ENCODE results near the gene ZNF302.
A peak's percentile ranks its signal among the peaks of the same experiment; 100 is the strongest.
"Not testable (repeated sequence)": the region's sequence is repeated elsewhere in the genome, so short reads cannot be mapped to it uniquely, and the experiment has no call there.

ZNF302 gene

DNA sequence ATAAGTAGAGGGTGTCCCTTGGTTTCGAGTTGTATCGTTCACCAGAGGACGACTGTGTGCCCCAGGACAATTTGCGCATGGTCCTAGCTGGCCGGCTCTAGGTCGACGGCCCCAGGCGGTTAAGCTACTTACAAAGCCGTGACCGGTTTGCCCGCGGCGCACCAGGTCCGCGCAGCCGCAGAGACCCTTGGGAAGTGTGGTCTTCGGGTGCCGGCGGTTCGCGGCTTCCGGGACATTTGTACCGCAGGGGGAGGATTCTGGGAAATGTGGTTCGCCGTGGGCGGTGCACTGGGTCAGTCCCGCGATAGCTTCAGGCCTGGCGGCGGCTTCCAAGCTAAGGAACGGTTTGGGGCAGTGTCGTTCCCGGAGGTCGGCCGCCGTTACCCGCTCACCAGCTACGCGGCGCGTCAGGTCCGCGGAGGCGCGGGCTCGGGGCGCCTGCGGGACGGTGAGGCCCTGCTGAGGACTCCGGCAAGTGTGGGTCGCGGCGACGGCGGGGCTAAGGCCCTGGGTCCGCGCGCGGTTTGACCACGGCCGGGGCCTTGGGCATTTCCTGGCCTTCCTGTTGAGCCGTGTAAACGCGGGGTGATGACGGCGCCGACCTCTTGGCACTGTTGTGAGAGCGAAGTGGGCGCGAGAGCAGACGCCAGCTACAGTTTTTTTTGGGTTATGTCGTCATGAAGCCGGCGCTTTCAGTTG is at the start of gene ZNF302:
ZNF302 (plus strand) TSS at position 293 of the 699 bp plus-strand sequence. CDS start 1,127 bp downstream, outside the sequence.
- peak; percentile 95 for DNase-seq

DNA sequence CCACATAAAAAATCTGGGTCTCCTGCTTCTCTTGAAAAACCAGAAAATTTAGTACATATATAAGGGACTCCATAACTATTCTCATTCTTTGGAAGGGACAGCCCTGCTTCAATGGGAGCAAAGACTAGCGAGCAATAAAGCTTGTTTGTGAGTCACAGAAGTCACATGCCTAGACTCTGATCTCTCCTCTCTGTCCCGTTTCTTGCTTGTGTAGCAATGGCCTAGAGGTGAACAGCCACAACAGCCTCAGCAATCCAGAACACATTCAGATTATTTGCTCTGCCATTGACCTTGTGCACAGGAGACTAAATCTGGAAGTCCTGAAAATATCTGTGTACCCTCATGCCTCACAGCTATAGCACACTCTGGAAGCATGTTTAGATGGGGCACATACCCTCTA is 43.7 kb upstream of the ZNF302 start:
- DNase-seq: no peak

DNA sequence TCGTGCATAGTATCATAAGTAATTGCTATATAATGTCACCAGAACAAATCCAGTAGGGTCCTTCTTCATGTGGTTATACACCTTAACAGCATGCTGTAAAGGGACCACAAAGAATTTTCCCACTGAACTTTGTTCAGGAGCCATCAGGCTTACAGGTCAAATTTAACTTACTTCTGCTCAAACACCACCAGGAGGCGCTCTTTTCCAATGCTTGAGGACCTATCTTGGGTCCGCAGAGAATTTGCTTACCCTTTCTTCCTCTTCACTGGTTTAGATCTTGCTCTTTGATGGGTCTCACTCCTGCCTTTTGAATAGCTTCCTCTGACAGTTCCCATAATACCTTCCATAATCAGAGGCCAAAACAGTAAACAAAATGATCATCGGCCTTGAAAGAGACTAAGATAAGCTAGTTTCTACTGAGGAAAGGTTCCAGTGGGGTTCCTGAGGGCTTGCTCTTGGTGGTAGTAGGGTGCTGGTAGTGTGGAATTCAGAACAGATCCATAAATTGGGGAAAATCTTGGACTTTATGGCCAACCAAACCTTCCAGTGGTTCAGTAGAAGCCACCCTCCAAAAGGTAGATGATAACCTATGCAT is 37.9 kb upstream of the ZNF302 start:
- peak; percentile 72 for DNase-seq

DNA sequence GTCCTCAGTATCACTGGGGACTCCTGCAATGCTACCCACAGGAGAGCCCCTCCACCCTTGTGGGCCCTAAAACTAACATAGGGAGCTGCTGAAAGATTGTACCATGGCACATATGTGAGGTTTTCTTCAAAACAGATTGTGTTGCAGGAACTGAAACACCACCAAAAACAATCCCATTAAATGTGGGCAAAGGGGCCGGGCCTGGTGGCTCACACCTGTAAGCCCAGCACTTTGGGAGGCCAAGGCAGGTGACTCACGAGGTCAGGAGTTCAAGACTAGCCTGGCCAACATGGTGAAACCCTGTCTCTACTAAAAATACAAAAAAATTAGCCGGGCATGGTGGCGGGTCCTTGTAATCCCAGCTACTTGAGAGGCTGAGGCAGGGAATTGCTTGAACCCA is 35.2 kb upstream of the ZNF302 start:
- DNase-seq: no peak

DNA sequence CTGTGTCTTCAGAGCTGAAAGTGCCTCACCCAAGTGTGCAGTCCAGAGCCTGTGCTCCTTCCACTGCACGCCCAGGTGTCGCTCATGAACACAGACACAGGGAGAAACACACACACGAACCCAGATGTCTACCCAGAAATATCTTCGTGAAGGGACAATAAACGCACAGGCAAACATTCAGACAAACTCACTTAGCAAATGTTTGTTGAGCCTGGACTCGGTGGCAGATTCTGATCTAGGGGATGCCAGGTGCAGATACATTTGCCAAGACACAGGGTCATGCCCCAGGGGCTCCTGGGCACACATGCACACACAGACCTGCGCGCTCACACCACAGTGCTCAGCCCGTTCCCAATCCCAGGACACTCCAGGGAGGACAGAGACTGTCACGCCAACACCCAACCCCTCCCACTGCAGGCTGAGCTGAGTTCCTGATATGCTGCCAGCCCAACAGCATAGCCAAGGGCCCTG is 32.5 kb upstream of the ZNF302 start:
- DNase-seq: no peak

DNA sequence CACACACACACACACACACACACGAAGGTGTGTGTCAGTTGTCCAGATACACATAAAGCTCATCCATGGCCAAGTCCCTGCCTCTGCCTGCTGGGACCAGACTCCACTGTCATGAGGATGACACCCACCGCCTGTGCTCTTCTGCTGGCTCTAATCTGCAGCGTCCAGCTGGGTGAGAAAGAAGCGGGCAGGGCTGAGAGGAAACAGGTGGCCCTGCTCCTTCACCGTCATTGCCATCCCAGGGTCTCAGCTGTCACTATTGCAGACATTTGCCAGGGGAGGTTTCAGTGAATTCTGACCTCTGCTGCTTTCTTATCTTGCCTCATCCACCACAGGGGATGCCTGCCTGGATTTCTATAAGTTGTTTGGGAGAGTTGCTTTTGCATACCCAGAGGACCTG is 31.9 kb upstream of the ZNF302 start:
- DNase-seq: no peak

DNA sequence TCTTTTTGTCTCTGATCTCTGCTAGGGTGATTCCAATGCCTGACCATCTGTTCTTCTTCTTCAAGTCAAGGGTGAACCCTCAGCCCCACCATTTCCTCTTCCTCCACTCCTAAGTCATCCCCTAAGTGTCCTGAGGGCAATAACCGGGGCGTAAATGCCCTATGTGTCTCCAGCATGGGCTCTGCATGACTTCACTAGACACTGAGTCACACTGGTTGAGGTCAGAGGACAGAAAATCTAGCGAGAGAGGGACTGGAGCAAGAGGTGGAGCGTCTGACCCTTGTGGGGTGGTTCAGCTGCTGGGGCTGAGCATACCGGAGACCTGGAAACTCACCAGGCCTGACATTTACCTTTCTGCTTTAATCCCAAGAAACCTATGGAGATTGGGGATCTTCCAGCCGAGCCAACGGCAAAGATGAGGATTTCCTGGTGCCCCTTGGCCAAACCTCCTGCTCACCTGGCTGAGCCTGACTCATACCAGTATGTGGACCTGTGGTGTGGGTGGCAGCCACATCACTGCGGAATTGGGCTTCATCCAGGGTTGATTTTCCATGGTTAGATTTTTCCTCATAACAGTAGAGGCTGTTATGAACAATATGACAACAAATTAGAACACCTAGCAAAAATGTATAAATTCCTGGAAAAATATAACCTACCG is 27.5 kb upstream of the ZNF302 start:
- no peak for DNase-seq

DNA sequence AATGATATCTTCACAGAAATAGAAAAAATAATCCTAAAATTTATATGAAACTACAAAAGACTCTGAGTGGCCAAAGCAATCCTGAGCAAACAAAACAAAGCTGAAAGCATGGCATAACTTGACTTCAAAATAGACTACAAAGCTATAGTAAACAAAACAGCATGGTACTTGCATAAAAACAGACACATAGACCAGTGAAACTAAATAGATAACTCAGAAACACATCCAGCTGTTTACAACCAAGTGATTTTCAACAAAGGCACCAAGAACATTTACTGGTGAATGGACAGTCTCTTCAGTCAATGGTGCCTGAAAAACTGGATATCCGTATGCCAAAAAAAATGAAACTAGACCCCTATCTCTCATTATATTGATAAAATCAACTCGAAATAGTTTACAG is 25.7 kb upstream of the ZNF302 start:
- no peak for DNase-seq

DNA sequence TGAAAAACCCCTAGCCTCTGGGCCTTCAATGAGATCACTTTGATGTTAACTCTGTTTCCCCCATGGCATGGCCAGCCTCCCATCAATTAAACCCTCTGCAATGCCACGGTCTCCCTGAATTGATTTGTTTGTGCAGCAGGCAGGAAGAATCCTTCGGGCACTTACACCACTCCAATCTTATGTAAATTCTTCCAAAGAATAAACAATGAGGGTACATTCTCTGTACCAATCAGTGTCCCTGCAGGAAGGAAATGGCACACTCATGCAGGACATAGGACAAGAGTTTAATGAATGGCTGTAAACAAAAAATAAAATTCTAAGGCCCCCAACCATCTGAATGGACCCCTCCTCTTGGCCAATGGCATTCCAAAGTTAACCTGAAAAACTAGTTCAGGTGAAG is 22.7 kb upstream of the ZNF302 start:
- no peak for DNase-seq

DNA sequence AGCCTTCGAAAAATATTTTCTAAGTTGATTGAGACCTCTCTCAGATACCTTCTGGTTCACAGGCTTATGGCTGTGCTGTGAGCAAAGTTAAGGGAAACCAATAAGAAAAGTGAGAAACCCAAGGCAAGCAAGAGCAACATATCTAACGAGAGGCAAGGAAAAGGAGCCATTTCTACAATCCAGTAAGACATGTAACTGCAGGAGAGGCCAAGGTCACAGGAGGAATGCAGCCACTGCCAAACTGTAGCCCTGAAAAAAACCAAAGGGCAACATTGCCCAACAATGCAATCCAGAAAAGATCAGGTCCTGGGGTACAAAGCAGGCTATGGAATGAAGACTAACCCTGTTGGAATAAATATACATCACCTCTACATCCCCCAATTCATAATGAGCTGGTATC is 21.8 kb upstream of the ZNF302 start:
- no peak for DNase-seq

DNA sequence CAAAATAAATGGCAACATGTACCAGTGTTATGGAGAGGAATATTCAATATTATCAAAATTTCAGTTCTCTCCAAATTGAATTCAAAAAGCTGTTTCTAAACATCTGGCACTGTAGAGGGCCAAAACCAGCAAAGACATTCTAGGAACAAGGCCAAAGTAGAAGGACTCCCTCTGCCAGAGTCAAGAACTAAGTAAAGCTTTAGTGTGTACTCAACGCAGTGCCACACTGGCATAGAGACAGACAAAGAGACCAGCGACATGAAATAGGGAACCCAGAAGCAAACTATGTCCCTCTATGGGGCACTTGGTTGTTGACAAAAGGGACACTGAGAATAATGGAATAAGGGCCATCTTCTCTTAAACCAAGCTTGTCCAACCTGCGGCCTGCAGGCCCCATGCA is 16.1 kb upstream of the ZNF302 start:
- no peak for DNase-seq

DNA sequence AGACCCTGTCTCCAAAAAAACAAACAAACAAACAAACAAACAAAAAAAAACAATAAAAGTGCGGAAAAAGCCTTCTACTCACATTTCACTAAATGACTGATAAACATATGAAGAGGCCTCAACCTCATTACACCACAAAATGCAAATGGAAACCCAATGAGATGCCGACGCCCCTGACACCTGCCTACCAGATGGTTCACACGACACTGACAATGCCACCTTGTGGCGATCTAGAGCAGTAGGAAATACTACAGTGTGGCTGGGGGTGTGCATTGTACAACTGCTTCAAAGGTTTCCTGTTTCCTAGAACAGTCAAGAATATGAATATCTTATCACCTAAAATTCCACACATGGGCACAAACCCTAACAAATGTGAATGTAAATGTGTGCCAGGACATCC is 14.6 kb upstream of the ZNF302 start:
- DNase-seq: peak; percentile 56

DNA sequence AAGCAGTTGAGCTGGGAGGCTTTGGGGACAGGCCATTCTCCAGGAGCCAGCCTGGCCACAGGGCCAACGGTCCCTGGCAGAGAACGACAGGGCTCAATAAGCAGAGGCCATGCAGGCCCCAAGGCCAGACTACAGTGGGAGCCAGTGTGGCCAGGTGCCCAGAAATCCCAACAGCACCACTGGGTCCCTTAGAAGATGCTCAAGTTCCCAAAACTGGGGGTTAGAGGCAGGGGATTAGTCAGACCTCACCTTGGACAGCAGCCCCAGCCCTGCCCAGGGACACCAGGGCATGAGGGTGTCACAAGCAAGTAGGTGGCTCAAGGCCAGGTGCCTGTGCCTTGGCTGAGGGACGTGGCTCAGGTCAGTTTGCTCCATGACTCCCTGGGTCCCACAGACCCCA is 13.3 kb upstream of the ZNF302 start:
- no peak for DNase-seq

DNA sequence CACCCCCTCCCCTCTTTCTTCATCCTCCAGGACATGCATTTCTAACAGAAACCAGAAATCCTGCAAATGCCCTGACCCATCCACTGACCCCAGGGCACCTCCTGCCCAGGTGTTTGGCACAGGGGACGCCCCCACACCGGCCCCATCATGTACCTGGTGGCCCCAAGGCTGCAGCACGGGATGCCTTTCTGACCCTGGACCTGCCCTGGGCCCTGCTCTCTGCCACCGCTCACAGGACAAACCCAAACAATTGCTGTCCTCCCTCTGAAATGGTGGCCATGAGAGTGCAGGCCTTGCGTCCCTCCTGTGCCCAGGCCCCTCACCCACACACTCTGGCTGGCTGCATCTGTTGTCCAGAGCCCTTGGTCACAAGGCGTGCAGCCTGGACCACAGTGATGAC is 12.6 kb upstream of the ZNF302 start:
- no peak for DNase-seq

DNA sequence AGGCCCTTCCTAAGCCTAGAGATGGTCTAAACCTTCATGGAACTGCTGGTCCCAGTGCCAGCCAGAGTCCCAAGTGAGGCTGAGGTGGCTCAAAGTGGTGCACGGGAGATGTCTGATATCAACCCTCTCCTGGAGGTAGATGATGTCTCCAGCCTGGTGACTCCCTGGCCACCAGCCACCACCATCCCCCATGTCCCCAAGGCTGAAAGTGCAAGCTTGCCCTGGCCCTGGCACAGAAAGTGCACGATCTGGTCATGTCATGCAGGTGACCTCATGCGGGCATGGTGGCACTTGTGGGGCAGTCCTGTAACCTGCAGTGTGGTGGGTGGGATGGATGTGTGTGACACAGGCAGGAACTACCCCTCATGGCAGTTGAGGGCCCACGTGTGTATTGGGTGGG is 12.2 kb upstream of the ZNF302 start:
- not testable (repeated sequence) for DNase-seq

DNA sequence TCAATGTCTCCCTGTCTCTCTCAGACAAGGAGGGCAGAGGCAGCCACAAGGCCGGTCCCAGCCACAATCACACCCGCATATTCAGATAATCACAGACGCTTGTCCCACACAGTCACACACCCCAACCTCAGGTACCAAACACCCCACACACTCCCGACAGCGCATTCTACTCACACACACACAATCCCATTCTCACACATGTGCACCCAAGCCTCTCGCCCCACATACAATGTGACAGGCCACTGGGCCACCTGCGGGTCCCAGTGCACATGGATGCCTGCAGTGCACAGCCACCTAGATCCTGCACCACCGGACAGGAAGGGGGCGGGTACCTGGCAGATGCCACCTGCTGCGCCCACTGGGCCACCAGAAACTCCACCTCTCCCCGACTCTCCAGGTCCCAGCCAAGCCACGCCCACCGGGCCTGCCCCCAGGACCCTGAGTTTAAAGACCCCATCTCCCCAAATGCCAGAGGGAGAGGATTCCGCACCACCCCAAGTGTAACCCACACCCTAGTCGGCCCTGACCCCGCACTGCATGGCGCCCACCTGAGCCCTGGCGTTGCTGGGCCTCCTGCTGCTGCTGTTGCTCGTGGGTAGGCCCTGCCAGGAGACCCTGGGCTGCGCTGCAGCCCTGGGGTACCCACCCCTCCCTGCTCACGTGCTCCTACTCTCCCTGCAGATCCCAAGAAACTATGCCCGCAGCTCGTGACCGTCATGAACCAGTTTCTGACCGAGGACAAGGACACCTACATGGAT is 11.1 kb upstream of the ZNF302 start:
- DNase-seq: no peak

DNA sequence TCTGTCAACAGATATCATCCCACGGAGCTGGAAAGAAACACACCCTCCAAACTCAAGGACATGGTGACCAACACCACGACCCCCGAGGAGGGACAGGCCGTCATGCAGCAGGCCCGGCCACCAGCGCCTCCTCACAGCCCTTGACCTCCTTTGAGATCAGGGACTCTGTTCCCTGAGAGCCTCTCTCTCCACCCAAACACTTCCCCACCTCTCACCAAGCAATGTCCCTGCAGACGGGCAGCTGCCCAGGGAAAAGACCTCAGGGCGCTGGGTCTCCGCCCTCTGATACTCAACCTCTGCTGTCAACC is 10.6 kb upstream of the ZNF302 start:
- no peak for DNase-seq

DNA sequence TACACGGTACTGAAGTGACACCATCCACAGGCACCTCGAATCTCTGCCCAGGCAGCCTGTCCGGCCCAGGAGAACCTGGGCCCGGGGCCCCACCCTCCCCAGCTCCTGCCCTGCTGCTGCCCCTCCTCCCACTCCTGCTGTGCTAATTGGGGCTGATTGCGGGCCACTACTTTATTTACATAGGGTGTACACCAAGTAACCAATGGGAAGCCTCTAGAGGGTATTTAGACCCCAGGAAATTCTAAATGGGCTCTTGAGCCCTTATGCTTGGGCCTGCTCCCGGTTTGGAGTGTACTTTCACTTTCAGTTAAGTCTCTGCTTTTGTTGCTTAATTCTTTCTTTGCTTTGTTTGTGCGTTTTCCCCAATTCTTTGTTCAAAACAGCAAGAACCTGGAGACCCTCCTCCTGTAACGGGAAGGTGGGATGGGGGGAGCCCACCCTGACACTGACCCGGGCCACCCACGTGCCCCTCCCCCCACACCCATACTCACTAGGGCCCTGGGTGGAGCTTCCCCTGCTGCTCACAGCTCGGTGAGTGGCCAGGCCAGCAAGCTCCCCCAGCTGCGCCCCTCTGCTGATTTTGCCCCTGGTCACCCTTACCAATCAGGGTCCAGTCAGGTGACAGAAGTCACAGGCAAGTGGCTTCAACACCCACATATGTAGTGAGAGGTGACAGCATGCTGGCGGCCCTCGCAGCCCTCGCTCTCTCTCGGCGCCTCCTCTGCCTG is 10.0 kb upstream of the ZNF302 start:
- DNase-seq: no peak

DNA sequence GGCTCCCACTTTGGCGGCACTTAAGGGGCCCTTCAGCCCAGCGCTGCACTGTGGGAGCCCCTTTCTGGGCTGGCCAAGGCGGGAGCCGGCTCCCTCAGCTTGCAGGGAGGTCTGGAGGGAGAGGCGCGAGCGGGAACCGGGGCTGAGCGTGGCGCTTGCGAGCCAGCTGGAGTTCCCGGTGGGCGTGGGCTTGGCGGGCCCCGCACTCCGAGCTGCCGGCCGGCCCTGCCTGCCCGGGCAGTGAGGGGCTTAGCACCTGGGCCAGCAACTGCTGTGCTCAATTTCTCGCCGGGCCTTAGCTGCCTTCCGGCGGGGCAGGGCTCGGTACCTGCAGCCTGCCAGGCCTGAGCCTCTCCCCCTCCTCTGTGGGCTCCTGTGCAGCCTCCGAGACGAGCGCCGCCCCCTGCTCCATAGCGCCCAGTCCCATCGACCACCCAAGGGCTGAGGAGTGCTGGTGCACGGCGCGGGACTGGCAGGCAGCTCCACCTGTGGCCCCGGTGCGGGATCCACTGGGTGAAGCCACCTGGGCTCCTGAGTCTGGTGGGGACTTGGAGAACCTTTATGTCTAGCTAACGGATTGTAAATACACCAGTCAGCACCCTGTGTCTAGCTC is 9.3 kb upstream of the ZNF302 start:
- not testable (repeated sequence) for DNase-seq

DNA sequence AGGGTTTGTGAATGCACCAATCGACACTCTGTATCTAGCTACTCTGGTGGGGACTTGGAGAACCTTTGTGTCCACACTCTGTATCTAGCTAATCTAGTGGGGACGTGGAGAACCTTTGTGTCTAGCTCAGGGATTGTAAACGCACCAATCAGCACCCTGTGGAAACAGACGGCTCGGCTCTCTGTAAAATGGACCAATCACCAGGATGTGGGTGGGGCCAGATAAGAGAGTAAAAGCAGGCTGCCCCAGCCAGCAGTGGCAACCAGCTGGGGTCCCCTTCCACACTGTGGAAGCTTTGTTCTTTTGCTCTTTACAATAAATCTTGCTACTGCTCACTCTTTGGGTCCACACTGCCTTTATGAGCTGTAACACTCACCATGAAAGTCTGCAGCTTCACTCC is 8.8 kb upstream of the ZNF302 start:
- not testable (repeated sequence) for DNase-seq

DNA sequence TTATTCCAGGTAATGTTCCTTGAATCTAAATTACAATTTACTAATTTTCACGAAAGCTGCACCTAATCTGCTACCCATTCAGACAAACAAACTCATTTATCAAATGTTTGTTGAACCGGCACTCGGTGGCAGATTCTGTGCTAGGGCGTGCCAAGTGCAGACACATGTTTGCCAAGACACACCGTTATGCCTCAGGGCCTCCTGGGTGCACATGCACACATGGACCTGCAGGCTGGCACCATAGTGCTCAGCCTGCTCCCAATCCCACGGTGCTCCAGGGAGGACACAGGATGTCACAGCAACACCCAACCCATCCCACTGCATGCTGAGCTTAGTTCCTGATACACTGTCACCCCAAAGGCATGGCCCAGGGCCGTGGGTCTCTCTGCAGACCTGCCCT is 8.2 kb upstream of the ZNF302 start:
- no peak for DNase-seq

DNA sequence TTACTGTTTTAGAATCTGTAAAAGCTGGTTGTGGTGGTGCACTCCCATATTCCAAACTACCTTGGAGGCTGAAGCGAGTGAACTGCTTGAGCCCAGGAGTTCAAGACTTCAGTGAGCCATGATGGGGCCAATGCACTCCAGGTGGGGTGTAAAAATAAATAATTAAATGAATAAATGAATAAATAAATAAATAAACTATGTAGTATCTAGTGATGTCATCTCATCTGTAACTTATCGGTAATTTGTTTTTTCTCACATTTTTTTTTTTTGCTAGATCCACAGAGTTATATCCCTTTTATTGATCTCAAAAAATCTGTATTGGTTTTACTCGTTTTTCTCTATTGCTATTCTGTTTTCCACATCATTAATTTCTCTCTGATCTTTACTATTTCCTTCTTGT is 5.5 kb upstream of the ZNF302 start:
- DNase-seq: no peak

DNA sequence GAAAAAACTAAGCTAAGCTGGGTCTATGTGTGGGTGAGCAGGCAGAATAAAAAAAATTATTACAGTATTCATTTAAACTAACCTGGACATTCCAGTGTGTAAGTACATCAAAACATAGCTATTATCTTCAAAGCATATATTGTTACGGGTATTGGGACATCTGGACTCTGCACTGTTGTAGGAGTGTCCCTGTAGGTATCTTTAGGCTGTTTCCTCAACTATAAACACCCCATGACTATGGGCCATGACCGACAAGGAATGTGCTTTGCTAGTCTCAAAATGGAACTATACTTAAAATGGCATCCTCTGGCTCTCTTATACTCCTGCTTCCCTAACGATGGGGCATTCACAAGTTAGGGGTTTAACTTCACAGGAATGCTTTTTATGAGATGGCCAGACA is 3.9 kb upstream of the ZNF302 start:
- DNase-seq: no peak

All from CD4-positive, alpha-beta T cell treated with Interleukin-6 for 4 hours (primary cell).